GM23248 (cell line): ENCODE results near the gene FHAD1. TPM values are rescaled to one million over a fixed set of nuclear protein-coding genes. Genes with fewer than 3 reads are reported as not detected.

Experiments used
- DNase-seq: peaks from one replicate; pipeline ENCODE4 v3.0.0-alpha.2; 2015
- H2AFZ ChIP-seq: fragments of 200-600 bp; sonication (generic); 2 replicates; pipeline ENCODE4 v1.6.1; 2016; ENCODE audit warnings: antibody characterized with exemption
- H3F3A ChIP-seq: fragments of 200-600 bp; sonication (generic); 2 replicates; pipeline ENCODE4 v1.6.1; 2016; ENCODE audit warnings: mild to moderate bottlenecking, antibody characterized with exemption, mixed run types; ENCODE audit not compliant: insufficient read depth
- H3K27ac ChIP-seq: fragments of 200-600 bp; sonication (generic); 2 replicates; pipeline ENCODE4 v1.5.1; 2016; ENCODE audit warnings: mild to moderate bottlenecking
- H3K27me3 ChIP-seq: fragments of 200-600 bp; sonication (generic); replicated peaks from 2 replicates; pipeline ENCODE4 v1.6.1; 2016; ENCODE audit warnings: mild to moderate bottlenecking; ENCODE audit not compliant: insufficient read depth
- H3K36me3 ChIP-seq: fragments of 200-600 bp; sonication (generic); 2 replicates; pipeline ENCODE4 v1.6.1; 2016; ENCODE audit warnings: low read depth, mild to moderate bottlenecking
- H3K4me1 ChIP-seq: fragments of 200-600 bp; sonication (generic); 2 replicates; pipeline ENCODE4 v1.6.1; 2016; ENCODE audit warnings: mild to moderate bottlenecking; ENCODE audit not compliant: insufficient read depth
- H3K4me2 ChIP-seq: fragments of 200-600 bp; sonication (generic); one replicate; pipeline ENCODE4 v1.6.1; 2016; ENCODE audit warnings: mild to moderate bottlenecking; ENCODE audit not compliant: unreplicated experiment
- H3K4me3 ChIP-seq: fragments of 200-600 bp; sonication (generic); 2 replicates; pipeline ENCODE4 v1.5.1; 2016; ENCODE audit warnings: mild to moderate bottlenecking
- H3K79me2 ChIP-seq: fragments of 200-600 bp; sonication (generic); 2 replicates; pipeline ENCODE4 v1.6.1; 2016; ENCODE audit warnings: mild to moderate bottlenecking; ENCODE audit not compliant: insufficient read depth
- H3K9ac ChIP-seq: fragments of 200-600 bp; sonication (generic); 2 replicates; pipeline ENCODE4 v1.6.1; 2016; ENCODE audit warnings: mild to moderate bottlenecking
- H3K9me2 ChIP-seq: fragments of 200-600 bp; sonication (generic); 2 replicates; pipeline ENCODE4 v1.6.1; 2016; ENCODE audit warnings: mixed run types, mild to moderate bottlenecking, moderate library complexity; ENCODE audit not compliant: insufficient read depth
- H3K9me3 ChIP-seq: fragments of 200-600 bp; sonication (generic); one replicate; pipeline ENCODE4 v1.6.1; 2017; ENCODE audit warnings: low read depth
- H4K20me1 ChIP-seq: fragments of 200-600 bp; sonication (generic); 2 replicates; pipeline ENCODE4 v1.6.0; 2016; ENCODE audit not compliant: insufficient read depth
- EZH2 ChIP-seq: fragments of 200-600 bp; sonication (generic); IDR thresholded peaks from 2 replicates; pipeline ENCODE4 v1.6.1; 2018; ENCODE audit warnings: antibody characterized with exemption, mild to moderate bottlenecking; ENCODE audit not compliant: insufficient read depth, poor library complexity, severe bottlenecking
- EZH2phosphoT487 ChIP-seq: fragments of 200-600 bp; sonication (generic); IDR thresholded peaks from 2 replicates; pipeline ENCODE4 v1.6.1; 2018; ENCODE audit warnings: antibody characterized with exemption, moderate library complexity, mild to moderate bottlenecking, low read depth; ENCODE audit not compliant: insufficient read depth
- WGBS, 2 experiments: methylation state at CpG; one replicate each; pipeline ENCODE4 v1.1.6; 2015 to 2017; ENCODE audit warnings: low lambda C conversion rate in 2 of 2, low coverage in 1 of 2; ENCODE audit errors: missing lambda C conversion rate in 2 of 2; 5-methylcytosine and 5-hydroxymethylcytosine counted together
- in situ Hi-C: fragments of 300-500 bp; cut with MboI; formaldehyde crosslinking; loops from 2 replicates; pipeline ENCODE4 v1.15.0; 2020
- polyA plus RNA-seq: library from polyadenylated mRNA; unstranded; fragments of >200 nt; fragmentation: Nextera tagmentation; extraction: Ambion mirVana; gene quantifications from 2 replicates; pipeline ENCODE4 v1.2.1, GENCODE V29; 2016
- total RNA-seq: library from RNA; depleted of rRNA; stranded (reverse); fragments of >200 nt; shearing (Covaris generic); gene quantifications from 2 replicates; pipeline ENCODE4 v1.2.3, GENCODE V29; 2014

FHAD1 gene
- total and polyA plus RNA-seq, 2 experiments from 2014 or later = 0.24 TPM; not detected in 1

DNA sequence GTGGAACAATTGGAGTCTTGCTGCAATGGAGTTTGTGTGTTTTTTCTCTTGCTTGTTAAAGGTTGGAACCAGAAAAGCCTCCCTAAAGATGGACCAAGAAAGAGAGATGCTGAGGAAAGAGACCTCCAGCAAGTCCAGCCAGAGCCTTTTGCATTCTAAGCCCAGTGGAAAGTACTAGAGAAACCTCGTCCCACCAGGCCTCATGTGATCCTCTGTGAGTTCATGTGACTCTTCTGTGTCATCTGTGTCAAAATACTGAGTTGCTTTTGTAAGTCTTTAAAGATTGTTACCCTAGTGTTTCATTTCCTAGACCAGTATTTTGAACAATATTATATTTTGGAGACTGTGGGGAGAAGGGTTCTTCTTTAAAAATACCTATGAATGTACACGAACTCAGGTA is 150.2 kb downstream of the FHAD1 start:
- H3K9me3 ChIP-seq = no peaks in the 10 kb centered on the region
- in situ Hi-C loops = no loop called here
- WGBS, 2 experiments = 84 to 89% methylated on average over 2 of the region's 2 CpGs

DNA sequence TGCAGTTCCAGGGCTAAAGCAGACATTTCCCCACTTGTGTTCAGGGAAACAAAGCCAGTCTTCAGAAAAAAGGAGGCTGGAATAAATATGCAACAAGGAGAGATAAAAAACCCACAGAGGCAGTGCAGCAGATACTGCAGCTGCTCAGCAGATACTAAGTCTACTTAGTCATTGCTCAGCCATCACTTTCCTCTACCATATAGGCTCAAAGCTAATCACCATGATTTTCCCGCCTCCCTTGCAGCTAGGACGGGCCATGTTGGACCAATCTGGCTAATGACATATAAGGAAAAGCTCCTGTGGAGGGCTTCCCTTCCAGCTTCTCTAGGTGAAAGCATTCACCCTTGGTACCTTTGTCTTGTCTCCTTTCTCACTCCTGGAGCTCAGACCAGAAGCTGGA is 152.7 kb downstream of the FHAD1 start:
- H3K9ac ChIP-seq = no peak overlapping the region
- DNase-seq = no peak
- H3K79me2 ChIP-seq = no peaks in the 10 kb centered on the region
- H3K27me3 ChIP-seq = no peaks in the 10 kb centered on the region
- no peak overlapping the region for H3K27ac ChIP-seq
- H4K20me1 ChIP-seq = no peaks in the 10 kb centered on the region
- no peaks in the 10 kb centered on the region for H3F3A ChIP-seq
- H3K4me3 ChIP-seq = no peak overlapping the region
- no peak for TF ChIP-seq EZH2phosphoT487
- no peak for TF ChIP-seq EZH2
- no peaks in the 10 kb centered on the region for H3K9me3 ChIP-seq
- H3K4me2 ChIP-seq = no peak overlapping the region
- no peaks in the 10 kb centered on the region for H3K36me3 ChIP-seq
- in situ Hi-C loops = no loop called here
- WGBS, 2 experiments = 59 to 63% methylated on average over 2 of the region's 2 CpGs
- H3K4me1 ChIP-seq = no peaks in the 10 kb centered on the region
- H3K9me2 ChIP-seq = no peaks in the 10 kb centered on the region
- H2AFZ ChIP-seq = no peak overlapping the region

More for the DNA sequence above, 150.2 kb downstream of the FHAD1 start:
- Histone ChIP-seq H3K9me2 (no peaks in the 10 kb centered on the region), H3F3A (no peaks in the 10 kb centered on the region), H3K27ac (no peak overlapping the region), H3K36me3 (no peaks in the 10 kb centered on the region), H3K79me2 (no peaks in the 10 kb centered on the region), H3K4me3 (no peak overlapping the region), H3K9ac (no peak overlapping the region), H4K20me1 (no peaks in the 10 kb centered on the region), H2AFZ (no peak overlapping the region), H3K4me1 (no peaks in the 10 kb centered on the region), H3K4me2 (no peak overlapping the region), H3K27me3 (no peaks in the 10 kb centered on the region)
- TF ChIP-seq EZH2phosphoT487 (no peak), EZH2 (no peak)
- no peak for DNase-seq

DNA sequence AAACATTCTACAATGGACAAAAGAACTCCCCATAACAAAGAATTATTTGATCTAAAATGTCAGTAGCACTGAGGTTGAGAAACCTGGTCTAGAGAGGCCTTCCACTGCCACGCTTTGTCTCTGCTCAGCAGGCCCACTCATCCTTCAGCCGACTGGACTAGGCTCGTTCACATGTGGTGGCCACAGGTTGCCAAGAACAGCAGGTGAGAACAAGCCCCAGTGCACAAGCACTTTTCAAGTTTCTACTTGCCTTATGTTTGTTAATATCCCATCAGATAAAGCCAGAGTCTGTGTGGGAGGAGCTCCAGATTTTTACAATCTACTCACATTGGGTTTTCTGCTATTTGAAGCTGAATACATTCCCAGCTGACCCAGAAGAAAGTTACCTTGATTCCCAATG is 153.6 kb downstream of the FHAD1 start:
- Histone ChIP-seq H3K27ac (no peak overlapping the region), H3K4me1 (no peaks in the 10 kb centered on the region), H3K27me3 (no peaks in the 10 kb centered on the region), H3K4me3 (no peak overlapping the region), H3F3A (no peaks in the 10 kb centered on the region), H3K4me2 (no peak overlapping the region), H3K36me3 (no peaks in the 10 kb centered on the region), H3K9me2 (no peaks in the 10 kb centered on the region), H3K9me3 (no peaks in the 10 kb centered on the region), H2AFZ (no peak overlapping the region), H4K20me1 (no peaks in the 10 kb centered on the region), H3K9ac (no peak overlapping the region), H3K79me2 (no peaks in the 10 kb centered on the region)
- TF ChIP-seq EZH2phosphoT487 (no peak), EZH2 (no peak)
- in situ Hi-C loops = no loop called here
- DNase-seq = no peak
- 91 to 95% methylated on average over 3 of the region's 3 CpGs for WGBS, 2 experiments

DNA sequence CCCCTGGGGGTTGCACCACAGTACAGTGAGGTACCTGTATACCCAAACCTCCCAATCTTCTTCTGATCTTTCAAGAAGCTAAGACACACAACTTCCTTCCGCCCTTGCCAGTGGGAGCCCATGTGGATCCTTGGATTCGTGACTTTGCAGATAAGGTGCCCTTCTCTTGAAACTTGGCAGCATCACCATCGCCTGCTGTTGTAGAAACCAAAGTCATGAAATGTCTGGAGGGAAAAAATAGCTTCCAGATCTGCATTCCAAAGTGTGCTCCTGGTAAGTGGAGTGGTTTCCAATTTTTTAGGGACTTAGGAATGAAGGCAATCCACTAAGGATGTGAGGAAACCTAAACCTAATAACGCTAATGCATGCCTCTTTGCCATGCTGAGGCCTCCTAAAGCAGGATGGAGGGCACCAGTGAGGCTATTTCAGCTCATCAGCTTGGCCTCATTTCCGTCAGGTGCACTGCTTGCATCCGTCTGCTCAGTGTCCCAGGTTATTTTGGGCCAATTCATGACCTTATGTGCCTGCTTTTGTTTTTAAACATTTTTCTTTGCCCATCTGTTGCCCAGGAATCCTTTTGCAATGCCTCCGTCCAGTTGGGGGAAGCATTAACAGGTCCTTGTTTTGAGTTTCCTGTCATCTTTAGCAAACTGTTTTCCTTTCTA is 154.5 kb downstream of the FHAD1 start:
- 81 to 89% methylated on average over 7 of the region's 7 CpGs for WGBS, 2 experiments
- Histone ChIP-seq H2AFZ (no peak overlapping the region), H3K4me3 (no peak overlapping the region), H3K36me3 (no peaks in the 10 kb centered on the region), H3K79me2 (no peaks in the 10 kb centered on the region), H3K27me3 (no peaks in the 10 kb centered on the region), H3K4me2 (no peak overlapping the region), H3K27ac (no peak overlapping the region), H4K20me1 (no peaks in the 10 kb centered on the region), H3K9ac (no peak overlapping the region), H3K4me1 (peaks cover under 1% of the 10 kb centered on the region; the same call in 1 of the 2 replicates), H3K9me2 (no peaks in the 10 kb centered on the region), H3F3A (peaks cover under 1% of the 10 kb centered on the region; the same call in 1 of the 2 replicates), H3K9me3 (no peaks in the 10 kb centered on the region)
- no peak for DNase-seq
- in situ Hi-C loops = no loop called here
- TF ChIP-seq EZH2phosphoT487 = no peak
- TF ChIP-seq EZH2 = no peak
